Measurements from ENCODE around the gene CARNS1.
A peak's percentile ranks its signal among the peaks of the same experiment; 100 is the strongest.

CARNS1 gene

DNA sequence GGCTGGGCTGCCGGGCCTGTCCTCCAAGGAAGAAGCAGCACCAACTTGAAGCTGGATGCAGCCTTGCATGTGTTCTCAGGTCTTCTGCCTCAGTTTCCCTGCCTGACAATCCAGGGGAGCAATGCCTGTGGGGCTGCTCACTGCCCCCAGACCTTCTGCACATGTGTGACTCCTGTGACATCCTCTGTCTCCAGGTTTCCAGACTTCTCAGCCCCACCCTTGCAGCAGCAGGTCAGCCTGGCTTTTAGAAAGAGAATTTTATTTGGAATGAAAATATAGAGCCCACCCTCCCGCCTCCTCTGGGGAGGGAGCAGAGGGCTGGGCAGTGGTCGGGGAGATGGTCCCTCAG, 22.3 kb downstream of the CARNS1 start:
- H3K27me3 ChIP-seq (ENCODE audit: insufficient read depth, insufficient read length) = no peaks in the 10 kb centered on the region
- no peak overlapping the region for H3K4me3 ChIP-seq (ENCODE audit: insufficient read length, low read depth)
- H3K4me1 ChIP-seq (ENCODE audit: insufficient read depth, insufficient read length) = peaks cover 61% of the 10 kb centered on the region

DNA sequence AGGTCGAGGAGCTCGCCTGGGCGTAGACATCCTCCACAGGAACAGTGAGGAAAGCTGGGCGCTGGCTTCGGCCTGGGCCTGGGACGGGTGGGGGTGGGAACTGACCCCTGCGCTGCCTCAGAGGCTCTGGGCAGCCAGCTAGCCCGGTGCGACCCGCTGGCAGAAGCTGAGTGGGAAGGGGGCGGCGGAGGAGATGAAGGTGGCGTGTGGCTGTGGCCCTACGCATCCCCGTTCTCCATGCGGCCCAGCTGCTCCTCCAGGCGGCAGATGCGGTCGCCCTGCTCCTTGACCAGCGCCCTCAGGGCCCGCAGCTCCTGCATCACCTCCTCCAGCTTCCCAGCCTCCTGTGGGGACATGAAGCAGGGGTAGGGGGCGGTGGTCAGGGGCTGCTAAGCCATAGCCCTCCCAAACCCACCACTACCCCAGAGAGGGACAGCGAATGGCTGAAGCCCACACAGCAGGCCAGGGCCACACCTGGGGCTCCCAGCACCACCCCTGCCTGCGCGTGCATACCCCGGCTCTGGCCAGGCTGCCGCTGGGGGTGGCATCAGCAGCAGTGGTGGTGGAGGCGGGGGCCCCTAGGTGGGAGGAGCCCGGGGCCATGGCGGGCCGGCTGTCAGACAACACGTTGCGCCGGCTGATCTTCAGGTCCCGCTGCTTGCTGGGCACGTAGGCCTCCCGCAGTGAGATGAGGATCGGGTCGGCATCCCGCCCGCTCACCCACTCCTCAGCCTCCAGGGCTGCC, 22.9 kb downstream of the CARNS1 start:
- peaks cover 86% of the 10 kb centered on the region for H3K36me3 ChIP-seq (ENCODE audit: insufficient read depth, insufficient read length, low read length)
- no peak overlapping the region for H3K4me3 ChIP-seq (ENCODE audit: insufficient read length, low read depth)
- no peak for DNase-seq (ENCODE audit: low read depth, low spot score)
- no peaks in the 10 kb centered on the region for H3K9me3 ChIP-seq (ENCODE audit: insufficient read depth, low read length)
- no peaks in the 10 kb centered on the region for H3K27me3 ChIP-seq (ENCODE audit: insufficient read depth, insufficient read length)
- H3K9ac ChIP-seq (ENCODE audit: insufficient read length, low read depth) = peak overlapping the region; percentile 33
- H3K4me1 ChIP-seq (ENCODE audit: insufficient read depth, insufficient read length) = peaks cover 63% of the 10 kb centered on the region
- TF ChIP-seq ZNF274 (IDR thresholded peaks at IDR 0.05; ENCODE audit: low read depth, low read length) (no peak), SUZ12 (IDR thresholded peaks at IDR 0.05; ENCODE audit: extremely low read depth, insufficient read depth, insufficient read length) (no peak), YY1 (IDR thresholded peaks at IDR 0.05; ENCODE audit: insufficient read depth, insufficient read length) (no peak)

More for the DNA sequence above, 22.3 kb downstream of the CARNS1 start:
- Histone ChIP-seq H3K36me3 (ENCODE audit: insufficient read depth, insufficient read length, low read length) (peaks cover 91% of the 10 kb centered on the region), H3K9ac (ENCODE audit: insufficient read length, low read depth) (peak overlapping the region; percentile 62), H3K9me3 (ENCODE audit: insufficient read depth, low read length) (no peaks in the 10 kb centered on the region)
- DNase-seq (ENCODE audit: low read depth, low spot score) = no peak
- TF ChIP-seq SUZ12 (IDR thresholded peaks at IDR 0.05; ENCODE audit: extremely low read depth, insufficient read depth, insufficient read length) = no peak
- TF ChIP-seq ZNF274 (IDR thresholded peaks at IDR 0.05; ENCODE audit: low read depth, low read length) = no peak
- TF ChIP-seq YY1 (IDR thresholded peaks at IDR 0.05; ENCODE audit: insufficient read depth, insufficient read length) = no peak

DNA sequence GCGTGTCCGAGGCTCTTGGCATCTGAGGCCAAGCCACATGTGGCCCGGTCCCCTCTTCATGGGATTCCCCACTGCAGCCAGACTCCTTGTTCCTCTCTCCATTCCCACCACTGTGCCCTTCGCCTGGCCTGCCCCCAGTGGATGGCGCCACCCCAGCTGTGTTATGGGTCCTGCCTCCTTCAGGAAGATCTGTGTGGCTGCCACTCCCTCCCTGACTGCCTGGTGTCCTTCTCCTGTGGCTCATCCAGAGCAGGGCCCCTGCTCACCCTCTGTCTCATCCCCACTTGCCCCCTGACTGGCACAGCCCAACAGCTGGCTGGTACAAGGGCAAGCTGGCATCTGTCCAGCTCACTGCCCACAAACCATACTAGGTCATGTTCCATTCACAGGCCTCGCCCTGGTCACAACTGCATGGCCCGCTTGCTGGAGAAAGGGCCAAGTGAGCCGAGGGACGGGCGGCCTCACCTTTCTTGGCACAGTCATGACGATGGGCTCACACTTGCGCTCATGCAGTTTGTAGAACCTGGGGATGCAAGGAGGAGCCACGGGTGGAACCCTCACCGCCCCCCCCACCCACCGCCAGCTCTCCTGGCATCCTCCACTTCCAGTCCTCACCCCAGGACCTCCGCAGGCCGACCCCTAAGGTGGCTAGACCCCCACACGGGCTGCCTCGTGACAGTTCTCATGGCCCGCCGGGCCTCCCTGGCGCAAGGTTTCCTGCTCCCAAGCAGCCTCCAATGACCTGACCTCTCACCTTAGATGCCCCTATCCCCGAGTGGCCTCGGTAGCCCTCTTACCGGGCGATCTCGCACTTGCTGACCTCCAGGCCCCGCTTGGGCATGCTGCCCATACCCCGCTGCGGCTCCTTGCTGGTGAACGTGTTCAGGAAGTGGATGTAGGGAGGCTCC, 24.1 kb downstream of the CARNS1 start:
- no peak for TF ChIP-seq YY1 (IDR thresholded peaks at IDR 0.05; ENCODE audit: insufficient read depth, insufficient read length)
- TF ChIP-seq ZNF274 (IDR thresholded peaks at IDR 0.05; ENCODE audit: low read depth, low read length) = no peak
- TF ChIP-seq SUZ12 (IDR thresholded peaks at IDR 0.05; ENCODE audit: extremely low read depth, insufficient read depth, insufficient read length) = no peak
- no peaks in the 10 kb centered on the region for H3K9me3 ChIP-seq (ENCODE audit: insufficient read depth, low read length)
- H3K4me1 ChIP-seq (ENCODE audit: insufficient read depth, insufficient read length) = peaks cover 59% of the 10 kb centered on the region
- no peak for DNase-seq (ENCODE audit: low read depth, low spot score)
- H3K27me3 ChIP-seq (ENCODE audit: insufficient read depth, insufficient read length) = no peaks in the 10 kb centered on the region
- H3K36me3 ChIP-seq (ENCODE audit: insufficient read depth, insufficient read length, low read length) = peaks cover 74% of the 10 kb centered on the region
- peak overlapping the region; percentile 43 for H3K9ac ChIP-seq (ENCODE audit: insufficient read length, low read depth)
- H3K4me3 ChIP-seq (ENCODE audit: insufficient read length, low read depth) = no peak overlapping the region

DNA sequence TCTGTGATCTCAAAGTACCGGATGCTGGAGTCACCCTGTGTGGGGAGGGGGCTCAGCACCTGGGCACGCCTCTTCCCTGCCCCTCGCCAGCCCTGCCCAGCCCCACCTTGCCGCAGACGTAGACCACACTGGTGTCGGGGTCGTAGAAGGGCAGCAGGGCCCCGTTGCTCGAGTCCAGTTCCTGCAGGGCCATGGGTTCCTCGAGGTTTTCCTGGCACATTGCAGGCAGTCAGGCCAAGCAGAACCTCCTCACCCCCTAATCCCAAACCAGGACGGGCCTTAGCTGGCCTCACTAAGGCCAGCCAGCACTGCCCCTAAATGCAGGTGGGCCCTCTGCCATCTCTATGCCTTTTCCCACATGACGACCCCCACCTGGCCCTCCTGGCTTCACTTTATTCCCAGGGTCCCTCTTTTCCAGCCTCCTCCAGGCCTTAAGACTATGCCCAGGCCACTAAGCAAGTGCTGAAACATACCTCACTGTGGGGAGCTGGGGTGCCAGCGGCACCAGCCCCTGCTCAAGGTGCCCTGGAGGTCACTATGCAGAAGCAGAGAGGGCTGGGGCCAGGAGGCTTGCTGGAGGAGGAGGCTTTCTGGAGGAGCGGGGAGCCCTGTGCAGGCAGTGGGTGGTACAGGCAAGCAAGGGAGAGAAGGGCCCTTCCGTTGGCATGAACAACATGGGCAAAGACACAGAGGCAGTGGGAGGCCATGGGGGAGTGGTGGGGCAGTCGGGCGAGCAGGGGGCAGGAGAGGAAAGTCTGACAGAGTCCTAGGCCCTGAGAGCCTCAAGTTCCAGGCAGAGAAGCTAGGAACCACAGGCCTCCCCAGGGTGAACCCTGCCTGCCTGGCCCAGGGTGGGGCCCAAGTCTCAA, 25.0 kb downstream of the CARNS1 start:
- no peaks in the 10 kb centered on the region for H3K9me3 ChIP-seq (ENCODE audit: insufficient read depth, low read length)

DNA sequence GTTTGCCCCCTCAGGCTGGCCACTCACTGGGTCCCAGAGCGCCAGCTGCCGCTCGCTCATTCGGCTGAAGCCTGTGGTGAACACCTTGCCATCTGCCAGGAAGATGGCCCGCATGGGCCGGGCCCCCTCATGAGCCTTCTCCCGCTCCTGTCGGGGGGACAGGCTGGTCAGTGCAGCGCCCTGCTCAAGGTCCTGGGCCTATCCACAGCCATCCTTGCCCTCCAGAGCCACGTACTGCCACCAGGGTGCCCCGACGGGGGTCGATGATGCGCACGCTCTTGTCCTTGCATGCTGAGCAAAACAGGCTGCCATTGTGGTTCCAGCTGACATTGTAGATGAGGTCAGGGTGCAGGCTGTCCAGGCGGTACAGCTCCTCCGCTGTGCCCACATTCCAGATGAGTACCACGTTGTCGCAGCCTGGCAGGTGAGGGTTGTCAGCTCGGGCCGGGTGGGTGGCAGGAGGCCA, 25.7 kb downstream of the CARNS1 start:
- Histone ChIP-seq H3K36me3 (ENCODE audit: insufficient read depth, insufficient read length, low read length) (peaks cover 58% of the 10 kb centered on the region), H3K9me3 (ENCODE audit: insufficient read depth, low read length) (no peaks in the 10 kb centered on the region), H3K4me3 (ENCODE audit: insufficient read length, low read depth) (no peak overlapping the region), H3K27me3 (ENCODE audit: insufficient read depth, insufficient read length) (peaks cover 4% of the 10 kb centered on the region), H3K4me1 (ENCODE audit: insufficient read depth, insufficient read length) (peaks cover 44% of the 10 kb centered on the region), H3K9ac (ENCODE audit: insufficient read length, low read depth) (peak overlapping the region; percentile 33)
- no peak for TF ChIP-seq SUZ12 (IDR thresholded peaks at IDR 0.05; ENCODE audit: extremely low read depth, insufficient read depth, insufficient read length)
- TF ChIP-seq ZNF274 (IDR thresholded peaks at IDR 0.05; ENCODE audit: low read depth, low read length) = no peak
- no peak for TF ChIP-seq YY1 (IDR thresholded peaks at IDR 0.05; ENCODE audit: insufficient read depth, insufficient read length)
- no peak for DNase-seq (ENCODE audit: low read depth, low spot score)

More for the DNA sequence above, 25.0 kb downstream of the CARNS1 start:
- peaks cover 4% of the 10 kb centered on the region for H3K27me3 ChIP-seq (ENCODE audit: insufficient read depth, insufficient read length)
- peaks cover 50% of the 10 kb centered on the region for H3K4me1 ChIP-seq (ENCODE audit: insufficient read depth, insufficient read length)
- no peak overlapping the region for H3K4me3 ChIP-seq (ENCODE audit: insufficient read length, low read depth)
- peak overlapping the region; percentile 33 for H3K9ac ChIP-seq (ENCODE audit: insufficient read length, low read depth)
- H3K36me3 ChIP-seq (ENCODE audit: insufficient read depth, insufficient read length, low read length) = peaks cover 65% of the 10 kb centered on the region
- TF ChIP-seq ZNF274 (IDR thresholded peaks at IDR 0.05; ENCODE audit: low read depth, low read length) = no peak
- no peak for TF ChIP-seq SUZ12 (IDR thresholded peaks at IDR 0.05; ENCODE audit: extremely low read depth, insufficient read depth, insufficient read length)
- no peak for TF ChIP-seq YY1 (IDR thresholded peaks at IDR 0.05; ENCODE audit: insufficient read depth, insufficient read length)
- no peak for DNase-seq (ENCODE audit: low read depth, low spot score)

DNA sequence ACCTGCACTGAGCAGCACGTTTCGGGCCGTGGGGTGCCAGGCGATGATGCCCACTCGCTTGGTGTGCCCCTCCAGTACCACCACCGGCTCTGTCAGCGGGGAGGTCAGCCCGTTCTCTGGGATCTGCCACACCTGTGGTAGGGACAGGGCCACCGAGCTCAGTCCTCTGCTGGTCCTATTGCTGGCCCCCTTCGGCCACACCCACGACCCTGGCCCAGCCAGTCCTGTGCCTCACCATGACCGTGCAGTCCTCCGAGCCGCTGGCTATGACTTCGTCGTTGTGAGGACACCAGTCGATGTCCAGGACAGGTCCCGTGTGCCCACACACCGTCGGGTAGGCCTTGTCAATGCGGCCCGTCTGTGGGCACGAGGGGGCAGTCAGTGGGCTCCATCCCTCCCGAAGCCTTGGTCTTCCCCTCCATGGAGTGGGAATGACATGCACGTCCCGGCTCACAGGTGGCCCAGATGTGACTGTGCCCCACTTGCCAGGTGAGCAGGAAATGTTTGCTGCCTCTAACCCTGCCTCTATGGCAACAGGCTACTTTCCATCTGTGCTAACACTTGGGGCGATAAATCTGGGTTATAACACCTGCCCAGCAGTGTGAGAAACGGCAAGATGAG, 26.4 kb downstream of the CARNS1 start:
- H3K36me3 ChIP-seq (ENCODE audit: insufficient read depth, insufficient read length, low read length) = peaks cover 53% of the 10 kb centered on the region
- no peak for DNase-seq (ENCODE audit: low read depth, low spot score)
- no peaks in the 10 kb centered on the region for H3K9me3 ChIP-seq (ENCODE audit: insufficient read depth, low read length)
- H3K9ac ChIP-seq (ENCODE audit: insufficient read length, low read depth) = peak overlapping the region; percentile 62
- peaks cover 37% of the 10 kb centered on the region for H3K4me1 ChIP-seq (ENCODE audit: insufficient read depth, insufficient read length)
- H3K27me3 ChIP-seq (ENCODE audit: insufficient read depth, insufficient read length) = peaks cover 4% of the 10 kb centered on the region
- no peak overlapping the region for H3K4me3 ChIP-seq (ENCODE audit: insufficient read length, low read depth)
- TF ChIP-seq SUZ12 (IDR thresholded peaks at IDR 0.05; ENCODE audit: extremely low read depth, insufficient read depth, insufficient read length) (no peak), YY1 (IDR thresholded peaks at IDR 0.05; ENCODE audit: insufficient read depth, insufficient read length) (no peak), ZNF274 (IDR thresholded peaks at IDR 0.05; ENCODE audit: low read depth, low read length) (no peak)
